GM04503 (cell line): ENCODE measurements around the gene KRT12.
A peak's percentile ranks its signal among the peaks of the same experiment; 100 is the strongest.

Experiments
- DNase-seq: peaks from one replicate; pipeline ENCODE4 v3.0.0-alpha.2; 2012; ENCODE audit warnings: low read depth

The KRT12 gene

GRCh38 chr17:40866838-40867237 lies at the start of gene KRT12:
Gene KRT12 (minus strand): TSS chr17:40867223. CDS start chr17:40867186, 37 bp downstream.
- no peak for DNase-seq

- DNase-seq: no peak
Measured at GRCh38 chr17:40916366-40916765, 49.3 kb upstream of the KRT12 start.

GRCh38 chr17:40915721-40916256 lies 48.8 kb upstream of the KRT12 start:
- DNase-seq: peak; percentile 67

- peak; percentile 97 for DNase-seq
Measured at GRCh38 chr17:40915199-40915661, 48.2 kb upstream of the KRT12 start.

- no peak for DNase-seq
Measured at GRCh38 chr17:40914075-40914855, 47.2 kb upstream of the KRT12 start.

GRCh38 chr17:40912486-40913210 lies 45.6 kb upstream of the KRT12 start:
- no peak for DNase-seq

GRCh38 chr17:40910441-40910841 lies 43.4 kb upstream of the KRT12 start:
- peak; percentile 95 for DNase-seq

- DNase-seq: peak; percentile 71
Measured at GRCh38 chr17:40909755-40910154, 42.7 kb upstream of the KRT12 start.

- peak; percentile 89 for DNase-seq
Measured at GRCh38 chr17:40909351-40909750, 42.3 kb upstream of the KRT12 start.

- no peak for DNase-seq
Measured at GRCh38 chr17:40906613-40907012, 39.6 kb upstream of the KRT12 start.

- no peak for DNase-seq
Measured at GRCh38 chr17:40905370-40905769, 38.3 kb upstream of the KRT12 start.

GRCh38 chr17:40903129-40903847 lies 36.3 kb upstream of the KRT12 start:
- no peak for DNase-seq

- DNase-seq: no peak
Measured at GRCh38 chr17:40902498-40902897, 35.5 kb upstream of the KRT12 start.

- DNase-seq: no peak
Measured at GRCh38 chr17:40901981-40902474, 35.0 kb upstream of the KRT12 start.

- no peak for DNase-seq
Measured at GRCh38 chr17:40900809-40901356, 33.9 kb upstream of the KRT12 start.

GRCh38 chr17:40896916-40897455 lies 30.0 kb upstream of the KRT12 start:
- no peak for DNase-seq

GRCh38 chr17:40895106-40895730 lies 28.2 kb upstream of the KRT12 start:
- DNase-seq: no peak

- DNase-seq: no peak
Measured at GRCh38 chr17:40888196-40888720, 21.2 kb upstream of the KRT12 start.

GRCh38 chr17:40886090-40886489 lies 19.1 kb upstream of the KRT12 start:
- no peak for DNase-seq

GRCh38 chr17:40884708-40885512 lies 17.9 kb upstream of the KRT12 start, which contains the start of gene KRT20:
Gene KRT20 (minus strand): TSS chr17:40885242. CDS start chr17:40885185, 57 bp downstream.
- no peak for DNase-seq
